HG02571 (cell line): ENCODE data around the gene SPECC1.
A peak's percentile ranks its signal among the peaks of the same experiment; 100 is the strongest.

Experiments used
- ATAC-seq: cut with Tn5 transposase; IDR thresholded peaks from one replicate; pipeline ENCODE4 v1.9.1; 2021; ENCODE audit warnings: mild to moderate bottlenecking, moderate library complexity; ENCODE audit not compliant: unreplicated experiment

SPECC1 gene

DNA sequence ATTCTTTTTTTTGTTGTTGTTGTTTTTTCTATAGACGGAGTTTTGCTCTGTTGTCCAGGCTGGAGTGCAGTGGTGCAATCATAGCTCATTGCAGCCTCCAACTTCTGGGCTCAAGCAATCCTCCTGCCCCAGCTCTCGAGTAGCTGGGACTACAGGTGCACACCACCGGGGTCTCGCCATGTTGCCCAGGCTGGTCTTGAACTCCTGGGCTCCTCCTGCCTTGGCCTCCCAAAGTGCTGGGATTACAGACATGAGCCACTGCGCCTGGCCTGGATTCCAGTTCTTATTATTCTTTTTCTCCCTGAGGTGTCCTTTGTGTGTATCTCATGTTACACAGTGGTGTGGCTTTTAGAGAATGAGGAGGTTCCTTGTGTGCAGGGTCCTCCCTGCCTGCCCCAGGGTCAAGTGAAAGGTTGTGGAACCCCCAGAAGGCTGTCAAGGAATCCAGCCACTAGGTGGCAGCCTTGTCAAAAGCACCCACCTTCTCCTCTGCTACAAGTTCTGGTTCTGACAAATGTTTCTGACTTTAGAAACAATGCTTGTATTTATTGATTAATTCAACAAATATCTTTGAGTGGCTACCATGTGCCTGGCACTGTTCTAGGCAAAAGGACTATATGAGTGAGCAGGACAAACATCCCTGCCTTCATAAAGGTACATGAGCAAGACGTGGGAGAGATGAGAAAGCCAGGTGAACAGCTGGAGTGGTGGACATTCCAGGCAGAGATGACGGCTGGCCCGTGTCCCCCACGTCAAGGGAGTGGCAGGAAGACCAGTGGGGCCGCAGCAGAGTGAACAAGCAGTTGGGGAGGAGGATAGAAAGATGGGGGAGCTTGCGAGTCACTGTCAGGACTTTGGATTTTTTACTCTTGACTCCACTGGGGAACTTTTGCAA, 112.4 kb downstream of the SPECC1 start:
- no peak for ATAC-seq

- no peak for ATAC-seq
Measured at GRCh38 chr17:20122254-20122879, 113.2 kb downstream of the SPECC1 start.

DNA sequence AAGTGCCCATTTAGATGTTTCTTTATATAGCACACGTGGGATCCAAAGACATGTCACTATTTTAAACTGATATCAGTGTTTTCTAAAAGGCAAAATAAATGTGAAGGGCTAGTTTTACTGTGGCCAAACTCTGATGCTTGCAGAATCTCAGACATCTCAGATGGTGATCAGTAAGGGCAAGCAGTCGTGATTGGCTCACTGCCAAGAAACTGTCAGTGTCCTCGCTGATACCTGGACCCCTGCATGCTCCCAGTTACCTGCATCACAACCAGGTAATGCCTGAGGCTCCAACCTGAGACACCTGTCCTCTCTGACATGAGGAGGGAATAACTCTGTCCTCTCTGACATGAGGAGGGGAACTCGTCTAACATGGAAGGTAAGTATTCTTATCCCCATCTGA, 114.0 kb downstream of the SPECC1 start:
- ATAC-seq = no peak

DNA sequence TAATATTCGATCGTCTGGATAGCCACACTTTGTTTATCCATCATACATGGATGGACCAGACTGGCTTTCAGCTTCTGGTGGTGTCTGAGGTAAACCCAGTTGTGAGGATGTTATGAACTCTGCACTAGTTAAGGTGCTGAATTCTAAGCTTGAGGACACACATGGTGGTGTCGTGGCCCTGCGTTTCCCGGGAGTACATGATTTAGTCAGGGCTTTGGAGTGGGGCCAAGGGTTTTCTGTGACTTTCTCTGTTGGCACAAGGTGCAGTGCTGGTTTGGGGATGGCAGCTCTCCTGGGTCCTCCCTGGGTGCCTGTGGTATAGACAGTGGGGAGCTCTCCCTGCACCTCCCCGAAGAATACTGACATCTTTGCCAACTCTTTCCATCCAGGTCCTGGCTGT, 116.6 kb downstream of the SPECC1 start:
- no peak for ATAC-seq

DNA sequence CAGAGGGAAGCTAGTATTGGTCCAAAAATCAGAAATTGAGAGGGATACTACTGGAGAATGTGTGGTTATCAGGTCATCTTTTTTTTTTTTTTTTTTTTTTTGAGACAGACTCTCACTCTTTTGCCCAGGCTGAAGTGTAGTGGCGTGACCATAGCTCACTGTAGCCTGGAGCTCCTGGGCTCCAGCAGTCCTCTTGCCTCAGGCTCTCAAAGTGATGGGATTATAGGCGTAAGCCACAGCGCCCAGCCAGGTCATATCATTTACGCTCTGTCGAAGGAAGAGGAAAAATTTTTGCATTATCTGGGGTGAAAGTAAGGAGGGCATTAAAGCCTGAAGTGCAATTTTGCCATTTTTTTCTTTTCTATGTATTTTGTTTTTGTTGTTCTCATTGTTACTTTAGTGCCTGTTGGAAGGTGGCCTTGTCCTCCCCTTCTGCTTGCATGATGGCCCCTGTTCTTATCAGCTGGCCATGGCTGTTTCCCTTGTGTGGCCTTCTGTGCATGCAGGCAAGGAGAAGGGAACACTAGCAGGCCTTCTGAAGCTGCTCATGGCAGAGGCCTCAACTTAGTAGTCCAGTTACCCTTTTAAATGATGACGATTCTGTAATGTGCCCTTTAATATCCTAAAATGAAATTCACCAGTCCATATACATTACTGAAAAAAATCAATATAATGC, 118.3 kb downstream of the SPECC1 start:
- ATAC-seq = no peak

- ATAC-seq = no peak
Measured at GRCh38 chr17:20128036-20128667, 119.0 kb downstream of the SPECC1 start.

DNA sequence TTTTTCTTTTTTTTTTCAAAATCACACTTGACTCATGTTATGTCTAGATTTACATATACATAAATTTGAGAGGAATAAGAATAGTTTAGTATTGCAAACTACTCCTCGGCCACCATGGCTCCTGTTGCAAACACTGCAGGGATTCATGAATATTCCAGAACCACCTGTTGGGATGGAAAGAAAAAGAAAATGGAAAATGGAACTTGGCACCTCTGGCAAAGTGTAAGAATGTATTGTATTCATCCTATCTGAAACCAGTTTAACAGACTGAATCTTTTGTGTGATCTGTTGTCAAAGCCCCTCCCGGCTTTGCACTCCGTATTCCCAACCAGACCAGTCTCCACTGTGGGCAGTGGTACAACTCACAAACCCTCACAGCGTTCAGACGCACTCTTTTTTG, 124.4 kb downstream of the SPECC1 start:
- no peak for ATAC-seq

DNA sequence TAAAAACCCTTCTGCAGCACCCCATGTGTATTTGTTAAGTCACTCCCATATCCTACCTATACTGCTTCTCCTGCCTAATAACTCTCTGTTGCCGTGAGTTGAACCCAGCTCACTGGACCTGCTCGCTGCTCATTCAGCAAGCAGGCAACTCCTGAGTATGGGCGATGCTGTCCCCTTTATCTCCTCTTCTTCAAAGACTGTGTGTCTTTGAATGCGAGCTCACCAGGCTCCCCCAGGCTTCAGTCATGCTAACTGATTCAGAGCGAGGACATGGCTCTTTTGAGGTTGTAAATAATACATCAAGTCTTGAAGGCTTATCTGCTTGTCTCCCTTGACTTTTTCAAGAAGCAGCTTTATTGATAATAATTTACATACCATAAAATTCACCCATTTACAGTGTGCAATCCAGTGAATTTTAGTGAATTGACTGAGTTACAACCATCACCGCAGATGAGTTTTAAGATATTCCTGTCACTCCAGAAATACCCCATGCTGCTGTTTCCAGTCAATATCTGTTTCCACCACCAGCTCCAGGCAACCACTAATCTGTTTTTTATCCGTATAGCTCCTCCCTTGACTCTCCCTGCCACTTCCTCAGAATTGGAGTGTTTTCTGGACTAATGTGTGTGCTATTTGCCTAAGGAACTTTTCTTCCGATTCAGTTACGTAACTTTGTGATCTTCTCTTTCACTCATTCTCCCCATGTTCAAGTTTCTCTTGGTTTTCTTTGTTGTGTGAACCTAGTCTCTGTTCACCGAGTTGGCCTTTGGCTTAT, 132.2 kb downstream of the SPECC1 start:
- no peak for ATAC-seq

GRCh38 chr17:20142268-20142667, 133.1 kb downstream of the SPECC1 start:
- ATAC-seq = no peak

DNA sequence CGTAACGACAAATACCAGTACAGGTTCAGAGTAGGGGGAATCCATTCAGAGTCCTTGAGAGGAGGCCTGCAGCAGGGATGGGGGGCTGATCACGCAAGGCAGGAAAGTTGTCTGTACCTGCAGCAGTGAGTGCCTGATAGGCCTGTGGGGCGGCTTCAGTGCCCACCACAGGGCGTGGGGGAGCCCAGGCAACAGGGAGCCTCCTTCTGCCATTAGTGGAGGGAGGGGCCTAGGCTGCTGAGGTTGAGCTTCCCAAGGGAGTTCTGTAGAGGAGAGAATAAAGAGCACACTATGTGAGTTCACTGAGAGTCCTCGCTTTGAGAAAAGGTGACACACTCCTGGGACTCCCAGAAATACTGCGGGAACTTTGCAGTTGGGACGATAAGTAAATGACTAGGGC, 134.6 kb downstream of the SPECC1 start:
- ATAC-seq = no peak

GRCh38 chr17:20145567-20145966, 136.4 kb downstream of the SPECC1 start:
- no peak for ATAC-seq

GRCh38 chr17:20149251-20149650, 140.1 kb downstream of the SPECC1 start:
- no peak for ATAC-seq

GRCh38 chr17:20151174-20151573, 142.0 kb downstream of the SPECC1 start:
- no peak for ATAC-seq

GRCh38 chr17:20153231-20153630, 144.1 kb downstream of the SPECC1 start:
- ATAC-seq = no peak

DNA sequence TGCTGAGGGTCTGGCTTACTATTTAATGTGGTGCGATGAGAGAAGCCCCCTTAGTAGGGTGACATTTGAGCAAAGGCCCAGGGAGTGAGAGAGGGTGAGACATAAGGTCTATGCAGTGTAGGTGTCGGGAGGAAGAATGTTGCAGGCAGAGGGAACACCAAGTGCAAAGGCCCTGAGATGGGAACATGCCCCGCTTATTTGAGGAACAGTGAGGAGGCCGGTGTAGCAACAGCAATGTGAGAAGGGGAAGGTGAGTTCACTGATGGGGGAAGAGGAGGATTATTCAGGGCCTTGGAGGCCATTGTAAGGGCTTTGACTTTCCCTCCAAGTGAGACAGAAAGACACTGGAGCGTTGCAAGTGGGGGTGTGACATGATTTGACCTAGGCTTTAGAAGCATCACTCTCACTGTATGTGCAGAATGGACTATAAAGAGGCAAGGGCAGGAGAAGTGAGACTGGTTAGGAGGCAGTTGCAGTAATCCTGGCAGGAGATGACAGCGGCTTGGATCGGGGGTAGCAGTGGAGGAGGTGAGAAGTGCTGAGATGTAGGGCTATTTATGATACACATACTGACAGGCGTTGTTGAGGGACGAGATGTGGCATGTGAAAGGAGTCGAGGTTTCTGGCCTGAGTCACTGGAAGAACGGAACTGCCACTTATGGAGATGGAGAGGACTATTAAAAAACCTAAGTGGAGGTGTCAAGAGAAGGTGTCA, 145.3 kb downstream of the SPECC1 start:
- ATAC-seq = no peak

DNA sequence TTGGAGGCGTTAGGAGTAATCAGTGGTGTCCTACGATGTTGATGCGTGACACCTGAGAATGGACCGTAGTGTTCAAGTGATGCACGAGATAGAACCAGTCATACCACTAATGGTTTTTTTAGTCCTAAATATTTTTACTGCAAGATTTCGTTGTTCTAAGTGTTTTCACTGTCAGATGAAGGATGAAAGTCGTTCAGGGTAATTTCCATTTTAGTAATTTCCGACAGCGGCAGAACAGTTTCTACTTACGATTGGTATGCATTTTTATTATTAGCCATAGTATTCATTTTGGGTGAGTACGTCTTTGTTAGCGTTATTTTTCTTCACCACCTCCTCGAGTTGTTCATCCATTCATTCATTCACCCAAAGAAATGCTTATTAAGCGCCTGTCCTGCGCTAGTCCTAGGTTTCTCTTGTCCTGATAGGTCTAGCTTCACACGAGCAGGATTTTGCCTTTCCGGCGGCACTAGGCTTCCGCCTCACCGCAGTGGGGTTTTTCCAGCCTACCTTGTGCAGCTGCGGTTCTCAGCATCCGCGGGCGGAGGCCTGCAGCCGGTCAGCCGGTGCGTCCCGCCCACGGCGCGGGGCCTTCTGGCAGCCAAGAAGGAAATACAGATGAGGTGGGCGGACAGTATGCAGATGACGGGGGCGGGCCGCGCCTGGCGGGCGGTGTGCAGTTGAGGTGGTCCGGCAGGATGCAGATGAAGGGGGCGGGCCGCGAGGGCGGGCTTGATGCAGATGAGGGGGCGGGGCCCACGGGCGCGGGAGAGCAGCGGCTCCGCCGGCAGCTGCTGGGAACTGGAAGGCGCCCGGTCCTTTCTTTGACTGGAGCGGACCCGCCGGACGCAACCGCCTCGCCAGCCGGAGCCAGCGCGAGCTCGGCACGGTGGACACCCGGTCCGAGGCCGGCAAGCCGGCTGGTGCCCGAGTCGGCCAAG, 146.4 kb downstream of the SPECC1 start:
- peak; percentile 89 for ATAC-seq

DNA sequence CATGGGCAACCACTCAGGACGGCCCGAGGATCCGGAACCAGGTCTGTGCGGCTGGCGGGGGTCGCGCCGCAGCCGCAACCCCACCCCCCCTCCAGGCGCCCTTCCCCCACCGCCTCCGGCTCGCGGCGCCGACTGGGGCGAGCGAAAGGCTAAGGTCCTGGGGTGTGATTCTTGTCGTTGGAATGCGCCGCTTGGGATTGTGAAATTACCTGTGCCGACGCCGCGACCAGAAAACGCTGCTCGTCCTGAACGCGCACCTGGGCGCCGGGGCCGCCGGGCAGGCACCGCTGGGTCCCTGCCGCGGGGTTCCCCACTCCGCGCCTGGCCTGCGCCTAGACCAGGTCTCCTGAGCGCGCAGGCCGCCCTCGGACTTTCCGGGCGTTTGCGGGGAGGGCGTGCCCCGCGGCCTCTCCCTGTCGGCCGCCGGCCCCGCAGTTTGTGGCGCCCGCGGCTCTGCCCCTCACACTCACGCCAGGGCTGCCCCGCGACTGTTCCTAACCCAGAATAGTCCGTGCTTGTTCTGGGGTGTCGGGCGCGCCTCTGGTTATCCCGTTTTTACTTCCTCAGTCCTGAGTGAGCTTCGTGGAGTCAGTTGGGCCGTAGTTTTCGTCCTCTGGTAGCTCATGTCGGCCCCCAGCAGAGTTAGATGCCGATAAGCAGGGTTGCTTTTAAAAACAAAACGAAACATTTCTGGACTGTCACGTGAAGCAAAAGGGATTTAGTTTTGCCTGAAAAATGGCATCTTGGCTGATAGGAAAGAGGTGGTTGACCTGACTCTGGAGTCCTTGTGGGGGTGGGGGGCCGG, 147.2 kb downstream of the SPECC1 start:
- ATAC-seq = peak; percentile 21

GRCh38 chr17:20157001-20157310, 147.8 kb downstream of the SPECC1 start:
- ATAC-seq = no peak
